Measurements from ENCODE around the gene MMRN2. TPM values are rescaled to one million over a fixed set of nuclear protein-coding genes. Genes with fewer than 3 reads are reported as not detected.
"Not testable (repeated sequence)": the region's sequence is repeated elsewhere in the genome, so short reads cannot be mapped to it uniquely, and the experiment has no call there.

Gene MMRN2
- total and polyA plus RNA-seq, 4 donors = 1.7 to 12.1 (median 8.6) TPM

DNA sequence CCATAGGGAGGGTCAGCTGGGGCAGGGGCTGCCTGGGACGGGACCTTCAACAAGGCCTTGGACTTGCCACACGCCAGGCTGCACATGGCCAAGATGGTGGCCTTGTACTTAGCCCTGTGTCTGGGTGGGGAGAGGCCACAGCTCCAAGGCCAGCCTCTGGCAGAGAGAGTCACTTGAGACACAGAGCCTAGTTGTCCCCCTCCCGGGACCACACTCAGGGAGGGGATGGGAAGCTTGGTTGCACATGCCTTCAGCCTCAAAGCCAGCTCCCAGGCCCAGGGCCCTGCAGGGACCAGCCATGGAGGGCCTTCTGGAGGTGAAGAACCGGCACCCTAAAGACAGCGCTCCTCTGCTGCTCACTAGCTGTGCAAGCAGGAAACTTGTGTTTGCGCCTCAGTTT, 16.7 kb downstream of the MMRN2 start:
- Histone ChIP-seq H3K27ac (ENCODE audit: low read depth in 1 of 2, low read length in 2 of 2) (no peak overlapping the region), H3K36me3 (ENCODE audit: control insufficient read depth in 4 of 4, insufficient read depth in 3 of 4, low read depth in 1 of 4, low read length in 3 of 4) (no peaks in the 10 kb centered on the region), H3K4me1 (ENCODE audit: control insufficient read depth in 4 of 4, insufficient read depth in 4 of 4, low read length in 3 of 4) (peaks cover 12 to 41% (median 27%) of the 10 kb centered on the region in 4 donors), H3K9me3 (ENCODE audit: control insufficient read depth in 4 of 4, low read length in 3 of 4) (no peaks in the 10 kb centered on the region), H3K9ac (ENCODE audit: low read depth in 1 of 2, low read length in 2 of 2) (no peak overlapping the region), H3K4me3 (ENCODE audit: low read depth in 1 of 3, low read length in 3 of 3) (no peak overlapping the region), H3K27me3 (ENCODE audit: control insufficient read depth in 4 of 4, insufficient read depth in 4 of 4, low read length in 3 of 4) (no peaks in the 10 kb centered on the region)
- WGBS = 92% methylated on average over 6 of the region's 6 CpGs
- no peak for TF ChIP-seq NR2F2 (IDR thresholded peaks at IDR 0.05)
- no peak for TF ChIP-seq GABPA (IDR thresholded peaks at IDR 0.05 in 1 of 2, conservative IDR thresholded peaks at IDR 0.05 in 1 of 2)
- TF ChIP-seq FOXA2 (IDR thresholded peaks at IDR 0.05) = no peak
- TF ChIP-seq TAF1 (conservative IDR thresholded peaks at IDR 0.05) = no peak
- TF ChIP-seq YY1 (IDR thresholded peaks at IDR 0.05) = no peak
- TF ChIP-seq, protein P1, sequence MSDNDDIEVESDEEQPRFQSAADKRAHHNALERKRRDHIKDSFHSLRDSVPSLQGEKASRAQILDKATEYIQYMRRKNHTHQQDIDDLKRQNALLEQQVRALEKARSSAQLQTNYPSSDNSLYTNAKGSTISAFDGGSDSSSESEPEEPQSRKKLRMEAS (IDR thresholded peaks at IDR 0.05) = no peak
- TF ChIP-seq, protein P2, sequence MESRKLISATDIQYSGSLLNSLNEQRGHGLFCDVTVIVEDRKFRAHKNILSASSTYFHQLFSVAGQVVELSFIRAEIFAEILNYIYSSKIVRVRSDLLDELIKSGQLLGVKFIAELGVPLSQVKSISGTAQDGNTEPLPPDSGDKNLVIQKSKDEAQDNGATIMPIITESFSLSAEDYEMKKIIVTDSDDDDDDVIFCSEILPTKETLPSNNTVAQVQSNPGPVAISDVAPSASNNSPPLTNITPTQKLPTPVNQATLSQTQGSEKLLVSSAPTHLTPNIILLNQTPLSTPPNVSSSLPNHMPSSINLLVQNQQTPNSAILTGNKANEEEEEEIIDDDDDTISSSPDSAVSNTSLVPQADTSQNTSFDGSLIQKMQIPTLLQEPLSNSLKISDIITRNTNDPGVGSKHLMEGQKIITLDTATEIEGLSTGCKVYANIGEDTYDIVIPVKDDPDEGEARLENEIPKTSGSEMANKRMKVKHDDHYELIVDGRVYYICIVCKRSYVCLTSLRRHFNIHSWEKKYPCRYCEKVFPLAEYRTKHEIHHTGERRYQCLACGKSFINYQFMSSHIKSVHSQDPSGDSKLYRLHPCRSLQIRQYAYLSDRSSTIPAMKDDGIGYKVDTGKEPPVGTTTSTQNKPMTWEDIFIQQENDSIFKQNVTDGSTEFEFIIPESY (IDR thresholded peaks at IDR 0.05) = no peak
- DNase-seq (ENCODE audit: low spot score) = no peak

DNA sequence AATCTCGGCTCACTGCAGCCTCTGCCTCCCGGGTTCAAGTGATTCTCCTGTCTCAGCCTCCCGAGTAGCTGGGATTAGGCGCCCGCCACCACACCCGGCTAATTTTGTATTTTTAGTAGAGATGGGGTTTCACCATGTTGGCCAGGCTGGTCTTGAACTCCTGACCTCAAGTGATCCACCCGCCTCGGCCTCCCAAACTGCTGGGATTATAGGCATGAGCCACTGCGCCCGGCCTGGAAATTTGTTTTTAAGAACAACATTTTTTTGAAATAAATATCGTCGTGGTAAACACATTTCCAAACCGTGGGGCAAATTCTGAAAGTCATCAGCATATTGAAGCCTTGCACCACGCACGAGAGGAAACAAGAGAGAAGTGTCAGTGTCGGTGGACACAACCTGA, 17.3 kb downstream of the MMRN2 start:
- not testable (repeated sequence) for H3K9ac ChIP-seq (ENCODE audit: low read depth in 1 of 2, low read length in 2 of 2); DNase-seq (ENCODE audit: low spot score); H3K9me3 ChIP-seq (ENCODE audit: control insufficient read depth in 4 of 4, low read length in 3 of 4); H3K27ac ChIP-seq (ENCODE audit: low read depth in 1 of 2, low read length in 2 of 2); H3K27me3 ChIP-seq (ENCODE audit: control insufficient read depth in 4 of 4, insufficient read depth in 4 of 4, low read length in 3 of 4); H3K36me3 ChIP-seq (ENCODE audit: control insufficient read depth in 4 of 4, insufficient read depth in 3 of 4, low read depth in 1 of 4, low read length in 3 of 4); H3K4me3 ChIP-seq (ENCODE audit: low read depth in 1 of 3, low read length in 3 of 3)
- peaks cover 12 to 41% (median 27%) of the 10 kb centered on the region in 4 donors for H3K4me1 ChIP-seq (ENCODE audit: control insufficient read depth in 4 of 4, insufficient read depth in 4 of 4, low read length in 3 of 4)
- WGBS = 84% methylated on average over 16 of the region's 16 CpGs

DNA sequence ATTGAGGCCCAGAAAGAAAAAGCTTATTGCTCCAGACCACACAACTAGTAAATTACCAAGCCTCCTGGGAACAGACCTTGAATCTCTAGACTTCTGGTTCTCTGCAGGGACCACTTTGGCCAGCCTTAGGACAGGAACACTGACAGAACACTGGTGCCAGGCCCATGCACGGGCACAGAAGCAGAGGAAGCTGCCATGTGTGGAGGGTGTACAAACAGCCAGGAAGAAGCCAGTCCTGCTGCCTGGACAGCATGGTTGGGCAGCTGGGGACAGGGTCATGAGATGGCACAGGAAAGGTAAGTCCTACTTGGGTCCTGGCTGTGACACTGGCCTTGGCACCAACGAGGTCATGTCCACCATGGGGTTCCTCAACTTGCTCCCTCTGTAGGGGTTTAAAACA, 19.2 kb downstream of the MMRN2 start:
- no peak for DNase-seq (ENCODE audit: low spot score)
- Histone ChIP-seq H3K4me1 (ENCODE audit: control insufficient read depth in 4 of 4, insufficient read depth in 4 of 4, low read length in 3 of 4) (peaks cover 4 to 29% (median 16%) of the 10 kb centered on the region in 4 donors), H3K9me3 (ENCODE audit: control insufficient read depth in 4 of 4, low read length in 3 of 4) (no peaks in the 10 kb centered on the region), H3K36me3 (ENCODE audit: control insufficient read depth in 4 of 4, insufficient read depth in 3 of 4, low read depth in 1 of 4, low read length in 3 of 4) (no peaks in the 10 kb centered on the region), H3K4me3 (ENCODE audit: low read depth in 1 of 3, low read length in 3 of 3) (no peak overlapping the region), H3K27me3 (ENCODE audit: control insufficient read depth in 4 of 4, insufficient read depth in 4 of 4, low read length in 3 of 4) (no peaks in the 10 kb centered on the region), H3K27ac (ENCODE audit: low read depth in 1 of 2, low read length in 2 of 2) (no peak overlapping the region), H3K9ac (ENCODE audit: low read depth in 1 of 2, low read length in 2 of 2) (no peak overlapping the region)
- WGBS = 92% methylated on average over 2 of the region's 2 CpGs
- TF ChIP-seq FOXA2 (IDR thresholded peaks at IDR 0.05) = no peak
- TF ChIP-seq, protein P3, sequence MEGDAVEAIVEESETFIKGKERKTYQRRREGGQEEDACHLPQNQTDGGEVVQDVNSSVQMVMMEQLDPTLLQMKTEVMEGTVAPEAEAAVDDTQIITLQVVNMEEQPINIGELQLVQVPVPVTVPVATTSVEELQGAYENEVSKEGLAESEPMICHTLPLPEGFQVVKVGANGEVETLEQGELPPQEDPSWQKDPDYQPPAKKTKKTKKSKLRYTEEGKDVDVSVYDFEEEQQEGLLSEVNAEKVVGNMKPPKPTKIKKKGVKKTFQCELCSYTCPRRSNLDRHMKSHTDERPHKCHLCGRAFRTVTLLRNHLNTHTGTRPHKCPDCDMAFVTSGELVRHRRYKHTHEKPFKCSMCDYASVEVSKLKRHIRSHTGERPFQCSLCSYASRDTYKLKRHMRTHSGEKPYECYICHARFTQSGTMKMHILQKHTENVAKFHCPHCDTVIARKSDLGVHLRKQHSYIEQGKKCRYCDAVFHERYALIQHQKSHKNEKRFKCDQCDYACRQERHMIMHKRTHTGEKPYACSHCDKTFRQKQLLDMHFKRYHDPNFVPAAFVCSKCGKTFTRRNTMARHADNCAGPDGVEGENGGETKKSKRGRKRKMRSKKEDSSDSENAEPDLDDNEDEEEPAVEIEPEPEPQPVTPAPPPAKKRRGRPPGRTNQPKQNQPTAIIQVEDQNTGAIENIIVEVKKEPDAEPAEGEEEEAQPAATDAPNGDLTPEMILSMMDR (IDR thresholded peaks at IDR 0.05; ENCODE audit: low read depth, low read length, missing input control) = no peak
- TF ChIP-seq, protein P4, sequence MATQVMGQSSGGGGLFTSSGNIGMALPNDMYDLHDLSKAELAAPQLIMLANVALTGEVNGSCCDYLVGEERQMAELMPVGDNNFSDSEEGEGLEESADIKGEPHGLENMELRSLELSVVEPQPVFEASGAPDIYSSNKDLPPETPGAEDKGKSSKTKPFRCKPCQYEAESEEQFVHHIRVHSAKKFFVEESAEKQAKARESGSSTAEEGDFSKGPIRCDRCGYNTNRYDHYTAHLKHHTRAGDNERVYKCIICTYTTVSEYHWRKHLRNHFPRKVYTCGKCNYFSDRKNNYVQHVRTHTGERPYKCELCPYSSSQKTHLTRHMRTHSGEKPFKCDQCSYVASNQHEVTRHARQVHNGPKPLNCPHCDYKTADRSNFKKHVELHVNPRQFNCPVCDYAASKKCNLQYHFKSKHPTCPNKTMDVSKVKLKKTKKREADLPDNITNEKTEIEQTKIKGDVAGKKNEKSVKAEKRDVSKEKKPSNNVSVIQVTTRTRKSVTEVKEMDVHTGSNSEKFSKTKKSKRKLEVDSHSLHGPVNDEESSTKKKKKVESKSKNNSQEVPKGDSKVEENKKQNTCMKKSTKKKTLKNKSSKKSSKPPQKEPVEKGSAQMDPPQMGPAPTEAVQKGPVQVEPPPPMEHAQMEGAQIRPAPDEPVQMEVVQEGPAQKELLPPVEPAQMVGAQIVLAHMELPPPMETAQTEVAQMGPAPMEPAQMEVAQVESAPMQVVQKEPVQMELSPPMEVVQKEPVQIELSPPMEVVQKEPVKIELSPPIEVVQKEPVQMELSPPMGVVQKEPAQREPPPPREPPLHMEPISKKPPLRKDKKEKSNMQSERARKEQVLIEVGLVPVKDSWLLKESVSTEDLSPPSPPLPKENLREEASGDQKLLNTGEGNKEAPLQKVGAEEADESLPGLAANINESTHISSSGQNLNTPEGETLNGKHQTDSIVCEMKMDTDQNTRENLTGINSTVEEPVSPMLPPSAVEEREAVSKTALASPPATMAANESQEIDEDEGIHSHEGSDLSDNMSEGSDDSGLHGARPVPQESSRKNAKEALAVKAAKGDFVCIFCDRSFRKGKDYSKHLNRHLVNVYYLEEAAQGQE (IDR thresholded peaks at IDR 0.05) = no peak
- TF ChIP-seq, protein P5, sequence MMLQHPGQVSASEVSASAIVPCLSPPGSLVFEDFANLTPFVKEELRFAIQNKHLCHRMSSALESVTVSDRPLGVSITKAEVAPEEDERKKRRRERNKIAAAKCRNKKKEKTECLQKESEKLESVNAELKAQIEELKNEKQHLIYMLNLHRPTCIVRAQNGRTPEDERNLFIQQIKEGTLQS (IDR thresholded peaks at IDR 0.05) = no peak
- no peak for TF ChIP-seq SP1 (IDR thresholded peaks at IDR 0.05)
- TF ChIP-seq HNF4G (IDR thresholded peaks at IDR 0.05) = no peak
- no peak for TF ChIP-seq EGR1 (IDR thresholded peaks at IDR 0.05; ENCODE audit: low read depth in 2 of 2)
- no peak for TF ChIP-seq FOXA1 (IDR thresholded peaks at IDR 0.05)

Data from liver (tissue), 9 donors.